IMR-90 (cell line): ENCODE results near the gene ANKFN1. TPM values are rescaled to one million over a fixed set of nuclear protein-coding genes. Genes with fewer than 3 reads are reported as not detected.

Experiments
- ATAC-seq: fragments of 200-7000 bp; cut with Tn5 transposase; 2 replicates; pipeline ENCODE4 v1.9.1; 2020; ENCODE audit warnings: low read depth, mild to moderate bottlenecking, moderate library complexity
- BruUV-seq: library from RNA; stranded (reverse); fragments of 400-500 nt; replicated peaks from 2 replicates; lab custom pipeline; 2021; lab: Mats Ljungman, UMichigan
- CTCF ChIA-PET: fragments of 300-600 bp; formaldehyde crosslinking; extraction: SDS; loops from one replicate; lab custom pipeline; 2021; ENCODE audit warnings: antibody characterized with exemption; lab: Yijun Ruan, JAX
- POLR2A ChIA-PET: fragments of 300-600 bp; sonication (Branson Sonifier 250); formaldehyde crosslinking; loops from one replicate; lab custom pipeline; 2022; ENCODE audit warnings: antibody characterized with exemption; ENCODE audit not compliant: unreplicated experiment; lab: Charles Lee
- DNase-seq: peaks from one replicate; pipeline ENCODE4 v3.0.0; 2013
- H2AFZ ChIP-seq: replicated peaks from 2 replicates; pipeline ENCODE3; 2013; ENCODE audit warnings: low read length, mild to moderate bottlenecking; ENCODE audit not compliant: poor library complexity
- H2AK5ac ChIP-seq: 2 replicates; pipeline ENCODE4 v1.6.1; 2013; ENCODE audit warnings: low read depth, low read length, inconsistent platforms
- H2AK9ac ChIP-seq: replicated peaks from 2 replicates; pipeline ENCODE3; 2013; ENCODE audit warnings: mild to moderate bottlenecking, low read depth, low read length, moderate library complexity; ENCODE audit not compliant: poor library complexity
- H2BK120ac ChIP-seq: 2 replicates; pipeline ENCODE4 v1.6.1; 2013; ENCODE audit warnings: low read depth, low read length, inconsistent platforms
- H2BK15ac ChIP-seq: 3 replicates; pipeline ENCODE4 v1.6.1; 2013; ENCODE audit warnings: low read depth, low read length, inconsistent platforms
- H2BK20ac ChIP-seq: 2 replicates; pipeline ENCODE4 v1.6.1; 2013; ENCODE audit warnings: low read depth, mild to moderate bottlenecking, inconsistent platforms, low read length, moderate library complexity
- H2BK5ac ChIP-seq: 2 replicates; pipeline ENCODE4 v1.6.1; 2013; ENCODE audit warnings: mild to moderate bottlenecking, low read depth, low read length, inconsistent platforms; ENCODE audit not compliant: poor library complexity, severe bottlenecking
- H3K14ac ChIP-seq: replicated peaks from 2 replicates; pipeline ENCODE4 v1.6.1; 2013; ENCODE audit warnings: low read depth, low read length, inconsistent platforms
- H3K18ac ChIP-seq: 2 replicates; pipeline ENCODE4 v1.6.1; 2013; ENCODE audit warnings: low read depth, low read length, control low read depth
- H3K23ac ChIP-seq: 2 replicates; pipeline ENCODE4 v1.6.1; 2013; ENCODE audit warnings: low read depth, low read length, inconsistent platforms
- H3K27ac ChIP-seq: 2 replicates; pipeline ENCODE4 v1.5.1; 2013; ENCODE audit warnings: mild to moderate bottlenecking, control low read depth, low read length; ENCODE audit not compliant: insufficient read depth
- H3K27me3 ChIP-seq: 2 replicates; pipeline ENCODE4 v1.6.1; 2013; ENCODE audit warnings: low read length; ENCODE audit not compliant: control insufficient read depth, insufficient read depth
- H3K36me3 ChIP-seq: 2 replicates; pipeline ENCODE4 v1.6.1; 2013; ENCODE audit warnings: low read length, mixed read lengths; ENCODE audit not compliant: control insufficient read depth, insufficient read depth
- H3K4ac ChIP-seq: 2 replicates; pipeline ENCODE4 v1.6.1; 2013; ENCODE audit warnings: low read depth, low read length, inconsistent platforms
- H3K4me1 ChIP-seq: 2 replicates; pipeline ENCODE4 v1.6.1; 2013; ENCODE audit warnings: low read length, mixed read lengths; ENCODE audit not compliant: control insufficient read depth, insufficient read depth
- H3K4me2 ChIP-seq: 2 replicates; pipeline ENCODE4 v1.6.1; 2013; ENCODE audit warnings: low read depth, mild to moderate bottlenecking, control low read depth, low read length, moderate library complexity
- H3K4me3 ChIP-seq: 2 replicates; pipeline ENCODE4 v1.5.1; 2013; ENCODE audit warnings: low read depth, mild to moderate bottlenecking, control low read depth, low read length, moderate library complexity; ENCODE audit not compliant: insufficient read depth
- H3K56ac ChIP-seq: 2 replicates; pipeline ENCODE4 v1.6.1; 2013; ENCODE audit warnings: low read length, inconsistent platforms; ENCODE audit not compliant: insufficient read depth; ENCODE audit errors: extremely low read depth
- H3K79me1 ChIP-seq, 2 experiments: 2 replicates each; pipeline ENCODE4 v1.6.1; 2013; ENCODE audit warnings: low read length in 2 of 2, inconsistent platforms in 1 of 2, low read depth in 1 of 2
- H3K9ac ChIP-seq: 2 replicates; pipeline ENCODE4 v1.6.1; 2013; ENCODE audit warnings: low read depth, low read length, control low read depth
- H3K9me1 ChIP-seq: 2 replicates; pipeline ENCODE4 v1.6.1; 2013; ENCODE audit warnings: low read length, inconsistent platforms; ENCODE audit not compliant: insufficient read depth
- H3K9me3 ChIP-seq: 2 replicates; pipeline ENCODE4 v1.6.1; 2013; ENCODE audit warnings: low read length; ENCODE audit not compliant: control insufficient read depth, insufficient read depth
- H4K20me1 ChIP-seq: 2 replicates; pipeline ENCODE4 v1.6.1; 2013; ENCODE audit warnings: low read length, inconsistent platforms; ENCODE audit not compliant: insufficient read depth
- H4K5ac ChIP-seq: 2 replicates; pipeline ENCODE4 v1.6.1; 2013; ENCODE audit warnings: mild to moderate bottlenecking, low read depth, low read length, control low read depth
- H4K8ac ChIP-seq, 2 experiments: 2 replicates each; pipeline ENCODE4 v1.6.1; 2013; ENCODE audit warnings: low read depth in 2 of 2, low read length in 2 of 2, control low read depth in 1 of 2, inconsistent platforms in 1 of 2
- H4K91ac ChIP-seq: 2 replicates; pipeline ENCODE4 v1.6.1; 2013; ENCODE audit warnings: low read depth, low read length, inconsistent platforms; ENCODE audit not compliant: insufficient read depth
- BHLHE40 ChIP-seq: fragments of 150-350 bp; IDR thresholded peaks from 2 replicates; pipeline ENCODE4 v1.6.1; 2016; ENCODE audit warnings: mild to moderate bottlenecking, low read depth, low read length
- CEBPB ChIP-seq: IDR thresholded peaks from 2 replicates; pipeline ENCODE4 v1.6.1; 2012; ENCODE audit warnings: low read depth, low read length, improper control_type of control experiment
- CHD1 ChIP-seq: IDR thresholded peaks from 2 replicates; pipeline ENCODE4 v1.6.1; 2012; ENCODE audit warnings: low read depth, low read length, improper control_type of control experiment
- FOS ChIP-seq: fragments of 150-350 bp; IDR thresholded peaks from 2 replicates; pipeline ENCODE4 v1.6.1; 2016; ENCODE audit warnings: low read depth, low read length
- MAFK ChIP-seq: IDR thresholded peaks from 2 replicates; pipeline ENCODE4 v1.6.1; 2012; ENCODE audit warnings: low read depth, low read length, improper control_type of control experiment
- MAZ ChIP-seq: IDR thresholded peaks from 2 replicates; pipeline ENCODE4 v1.6.1; 2012; ENCODE audit warnings: low read depth, mild to moderate bottlenecking, low read length, improper control_type of control experiment, moderate library complexity, borderline replicate concordance
- MXI1 ChIP-seq: IDR thresholded peaks from 2 replicates; pipeline ENCODE4 v1.6.1; 2012; ENCODE audit warnings: low read depth, mild to moderate bottlenecking, low read length, moderate library complexity, borderline replicate concordance
- NFE2L2 ChIP-seq: fragments of 150-350 bp; IDR thresholded peaks from 2 replicates; pipeline ENCODE4 v1.6.1; 2016; ENCODE audit warnings: low read depth, mild to moderate bottlenecking, low read length
- RAD21 ChIP-seq: IDR thresholded peaks from 2 replicates; pipeline ENCODE4 v1.6.1; 2012; ENCODE audit warnings: low read length, improper control_type of control experiment
- RCOR1 ChIP-seq: IDR thresholded peaks from 2 replicates; pipeline ENCODE4 v1.6.1; 2012; ENCODE audit warnings: mild to moderate bottlenecking, low read length, improper control_type of control experiment; ENCODE audit not compliant: insufficient replicate concordance
- RFX5 ChIP-seq: IDR thresholded peaks from 2 replicates; pipeline ENCODE4 v1.8.0; 2012; ENCODE audit warnings: low read depth, mild to moderate bottlenecking, low read length, moderate library complexity
- SMC3 ChIP-seq: fragments of 150-350 bp; IDR thresholded peaks from 2 replicates; pipeline ENCODE4 v1.6.1; 2016; ENCODE audit warnings: low read depth, mild to moderate bottlenecking, antibody characterized with exemption, low read length, moderate library complexity
- USF2 ChIP-seq: fragments of 150-350 bp; IDR thresholded peaks from 2 replicates; pipeline ENCODE4 v1.6.1; 2017; ENCODE audit warnings: mild to moderate bottlenecking, antibody characterized with exemption, low read length, low read depth
- WGBS, 2 experiments: methylation state at CpG; one replicate each; pipeline versions ENCODE4 v1.1.5 to v1.1.7; 2013; ENCODE audit warnings: missing lambda C conversion rate in 2 of 2; ENCODE audit not compliant: insufficient read length in 1 of 2; ENCODE audit errors: extremely low coverage in 2 of 2; 5-methylcytosine and 5-hydroxymethylcytosine counted together
- dilution Hi-C: fragments of 300-500 bp; cut with HindIII; formaldehyde crosslinking; loops from one replicate; pipeline ENCODE4 v1.14.3; 2018; ENCODE audit warnings: low sequenced_read_pairs; ENCODE audit not compliant: unreplicated experiment
- in situ Hi-C: fragments of 300-500 bp; cut with MboI; formaldehyde crosslinking; loops from 3 replicates; pipeline ENCODE4 v1.14.3; 2019; ENCODE audit warnings: low sequenced_read_pairs, inconsistent platforms, mixed read lengths
- intact Hi-C: fragments of 100-400 bp; cut with micrococcal nuclease; formaldehyde crosslinking; loops from 2 replicates; pipeline ENCODE4 v1.10.0; 2022
- polyA plus RNA-seq, 3 experiments: library from polyadenylated mRNA; depleted of rRNA; stranded (reverse); fragments of >200 nt; gene quantifications; 2 replicates each; pipeline ENCODE4 v1.2.3, GENCODE V29; 2012; ENCODE audit warnings: low replicate concordance in 1 of 3
- total RNA-seq: library from RNA; depleted of rRNA; stranded (reverse); fragments of >200 nt; gene quantifications from 2 replicates; pipeline ENCODE4 v1.2.3, GENCODE V29; 2012
- TF ChIP-seq, protein P1 (sequence below): conservative IDR thresholded peaks from 2 replicates; pipeline ENCODE4 v1.5.1; 2012; ENCODE audit warnings: mild to moderate bottlenecking, low read depth, low read length, improper control_type of control experiment
- TF ChIP-seq, protein P2 (sequence below): fragments of 150-350 bp; IDR thresholded peaks from 2 replicates; pipeline ENCODE4 v1.6.1; 2016; ENCODE audit warnings: low read depth, mild to moderate bottlenecking, low read length, moderate library complexity, borderline replicate concordance

Gene ANKFN1
- total and polyA plus RNA-seq, 2 of the 4 experiments (the other 2 are of a cell fraction), result not detected

DNA sequence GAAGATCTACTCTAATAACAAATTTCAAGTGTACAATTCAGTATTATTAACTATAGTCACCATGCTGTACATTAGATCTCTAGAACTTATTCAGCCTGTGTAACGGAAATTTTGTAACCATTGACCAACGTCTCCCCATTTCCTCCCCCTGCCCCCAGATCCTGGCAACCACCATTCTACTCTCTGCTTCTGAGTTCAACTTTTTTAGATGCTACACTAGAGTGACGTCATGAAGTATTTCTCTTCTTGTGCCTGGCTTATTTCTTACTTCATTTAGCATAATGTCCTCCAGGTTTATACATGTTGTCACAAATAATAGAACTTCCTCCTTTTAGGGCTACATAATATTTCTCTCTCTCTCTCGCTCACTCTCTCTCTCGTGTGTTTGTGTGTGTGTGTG is 157.5 kb downstream of the ANKFN1 start:
- WGBS, 2 experiments, result no CpG with 5 or more reads among the region's 5 CpGs

More for the DNA sequence above, 157.5 kb downstream of the ANKFN1 start:
- Histone ChIP-seq H3K4me3 (no peak overlapping the region), H3K14ac (no peak overlapping the region), H3K4ac (no peak overlapping the region), H2BK120ac (no peak overlapping the region), H3K56ac (no peak overlapping the region), H2AK9ac (no peak overlapping the region), H3K4me1 (no peaks in the 10 kb centered on the region), H3K27me3 (no peaks in the 10 kb centered on the region), H3K9ac (no peak overlapping the region), H4K5ac (no peak overlapping the region), H4K91ac (no peak overlapping the region), H2BK5ac (no peak overlapping the region), H3K36me3 (no peaks in the 10 kb centered on the region), H2BK20ac (no peak overlapping the region), H2AK5ac (no peak overlapping the region), H2BK15ac (no peak overlapping the region), H3K18ac (no peak overlapping the region), H2AFZ (no peak overlapping the region), H3K23ac (no peak overlapping the region), H3K4me2 (no peak overlapping the region), H3K27ac (no peak overlapping the region), H4K8ac (no peak overlapping the region), H3K79me1 (no peaks in the 10 kb centered on the region), H4K20me1 (no peaks in the 10 kb centered on the region), H3K9me3 (no peaks in the 10 kb centered on the region), H3K9me1 (no peaks in the 10 kb centered on the region)
- no TSS peak for BruUV-seq
- in situ Hi-C loops (loop anchor here (5.0 kb wide), 1 partner anchor 183 kb away; no protein-coding TSS in a partner anchor), intact Hi-C loops (loop anchor here (10.0 kb wide), 1 partner anchor 786 kb away; no protein-coding TSS in a partner anchor), dilution Hi-C loops (no loop called here)
- POLR2A ChIA-PET, result no interaction called here
- CTCF ChIA-PET, result interaction anchor here (0.6 kb wide), 1 partner anchor 281 kb away, joined by 3 read pairs; no protein-coding TSS in a partner anchor
- ATAC-seq (no peak), DNase-seq (no peak)
- TF ChIP-seq FOS (no peak), SMC3 (no peak), NFE2L2 (no peak), RAD21 (no peak), MAZ (no peak), CEBPB (no peak), MAFK (no peak), CHD1 (no peak), RFX5 (no peak), USF2 (no peak), MXI1 (no peak), BHLHE40 (no peak), RCOR1 (no peak)
- TF ChIP-seq, protein P1, sequence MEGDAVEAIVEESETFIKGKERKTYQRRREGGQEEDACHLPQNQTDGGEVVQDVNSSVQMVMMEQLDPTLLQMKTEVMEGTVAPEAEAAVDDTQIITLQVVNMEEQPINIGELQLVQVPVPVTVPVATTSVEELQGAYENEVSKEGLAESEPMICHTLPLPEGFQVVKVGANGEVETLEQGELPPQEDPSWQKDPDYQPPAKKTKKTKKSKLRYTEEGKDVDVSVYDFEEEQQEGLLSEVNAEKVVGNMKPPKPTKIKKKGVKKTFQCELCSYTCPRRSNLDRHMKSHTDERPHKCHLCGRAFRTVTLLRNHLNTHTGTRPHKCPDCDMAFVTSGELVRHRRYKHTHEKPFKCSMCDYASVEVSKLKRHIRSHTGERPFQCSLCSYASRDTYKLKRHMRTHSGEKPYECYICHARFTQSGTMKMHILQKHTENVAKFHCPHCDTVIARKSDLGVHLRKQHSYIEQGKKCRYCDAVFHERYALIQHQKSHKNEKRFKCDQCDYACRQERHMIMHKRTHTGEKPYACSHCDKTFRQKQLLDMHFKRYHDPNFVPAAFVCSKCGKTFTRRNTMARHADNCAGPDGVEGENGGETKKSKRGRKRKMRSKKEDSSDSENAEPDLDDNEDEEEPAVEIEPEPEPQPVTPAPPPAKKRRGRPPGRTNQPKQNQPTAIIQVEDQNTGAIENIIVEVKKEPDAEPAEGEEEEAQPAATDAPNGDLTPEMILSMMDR, result no peak
- TF ChIP-seq, protein P2, sequence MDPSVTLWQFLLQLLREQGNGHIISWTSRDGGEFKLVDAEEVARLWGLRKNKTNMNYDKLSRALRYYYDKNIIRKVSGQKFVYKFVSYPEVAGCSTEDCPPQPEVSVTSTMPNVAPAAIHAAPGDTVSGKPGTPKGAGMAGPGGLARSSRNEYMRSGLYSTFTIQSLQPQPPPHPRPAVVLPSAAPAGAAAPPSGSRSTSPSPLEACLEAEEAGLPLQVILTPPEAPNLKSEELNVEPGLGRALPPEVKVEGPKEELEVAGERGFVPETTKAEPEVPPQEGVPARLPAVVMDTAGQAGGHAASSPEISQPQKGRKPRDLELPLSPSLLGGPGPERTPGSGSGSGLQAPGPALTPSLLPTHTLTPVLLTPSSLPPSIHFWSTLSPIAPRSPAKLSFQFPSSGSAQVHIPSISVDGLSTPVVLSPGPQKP, result no peak
